Lung (tissue), 12 donors: Measurements from ENCODE around the gene ECM1. TPM values are rescaled to one million over a fixed set of nuclear protein-coding genes. Genes with fewer than 3 reads are reported as not detected.

Experiments used
- ATAC-seq: fragments of 200-7000 bp; cut with Tn5 transposase; one replicate; pipeline ENCODE4 v1.9.1; 2020; ENCODE audit warnings: moderate number of reproducible peaks; ENCODE audit not compliant: insufficient read depth, low FRiP score
- DNase-seq, 3 donors: peaks; one replicate each; pipeline ENCODE4 v3.0.0-alpha.2; 2013 to 2017
- H3K27ac ChIP-seq, 2 donors: one replicate each; pipeline ENCODE4 v1.5.1; 2013; ENCODE audit warnings: mild to moderate bottlenecking in 2 of 2, moderate library complexity in 2 of 2, control low read depth in 1 of 2, inconsistent platforms in 1 of 2, low read depth in 1 of 2, low read length in 1 of 2
- H3K27me3 ChIP-seq, 3 donors: one replicate each; pipeline ENCODE4 v1.5.1; 2013; ENCODE audit warnings: low read length in 2 of 3; ENCODE audit not compliant: control insufficient read depth in 3 of 3, insufficient read depth in 3 of 3
- H3K36me3 ChIP-seq, 4 donors: one replicate each; pipeline ENCODE4 v1.5.1; 2013; ENCODE audit warnings: low read length in 4 of 4, mild to moderate bottlenecking in 1 of 4, moderate library complexity in 1 of 4; ENCODE audit not compliant: control insufficient read depth in 4 of 4, insufficient read depth in 4 of 4
- H3K4me1 ChIP-seq, 5 donors: one replicate each; pipeline ENCODE4 v1.5.1; 2013; ENCODE audit warnings: low read length in 5 of 5, mild to moderate bottlenecking in 2 of 5, moderate library complexity in 1 of 5; ENCODE audit not compliant: control insufficient read depth in 5 of 5, insufficient read depth in 5 of 5
- H3K4me3 ChIP-seq: one replicate; pipeline ENCODE4 v1.5.1; 2013; ENCODE audit warnings: mild to moderate bottlenecking, control low read depth, moderate library complexity
- H3K9ac ChIP-seq, 2 donors: one replicate each; pipeline ENCODE4 v1.5.1; 2013; ENCODE audit warnings: low read length in 2 of 2, control low read depth in 1 of 2; ENCODE audit not compliant: insufficient read depth in 1 of 2
- H3K9me3 ChIP-seq, 4 donors: one replicate each; pipeline ENCODE4 v1.5.1; 2013; ENCODE audit warnings: low read length in 3 of 4, mild to moderate bottlenecking in 1 of 4, moderate library complexity in 1 of 4; ENCODE audit not compliant: control insufficient read depth in 4 of 4, insufficient read depth in 3 of 4
- CTCF ChIP-seq: IDR thresholded peaks from 2 replicates; pipeline ENCODE4 v1.5.1; 2012; ENCODE audit warnings: mild to moderate bottlenecking; ENCODE audit errors: control extremely low read depth, extremely low read depth
- WGBS, 2 donors: extraction: QIAGEN DNeasy Blood & Tissue Kit; methylation state at CpG; one replicate each; pipeline ENCODE4 v1.1.7; 2013; 5-methylcytosine and 5-hydroxymethylcytosine counted together
- polyA plus RNA-seq, 2 donors: library from polyadenylated mRNA; stranded (reverse); fragments of 200-250 nt; gene quantifications; one replicate each; pipeline ENCODE4 v1.2.1, GENCODE V29; 2013
- total RNA-seq, 2 donors: library from RNA; depleted of rRNA in 1 of 2; stranded (reverse); fragments of >200 nt in 1 of 2; gene quantifications; one replicate each; pipeline ENCODE4 v1.2.1, GENCODE V29; 2014 to 2021
- donor health status: control.
- donor health status: control.
- donor health status: Bipolar disorder and iron deficiency.
- donor health status: healthy.
- donor health status: DM: yes; HTN: yes; CAD: no.

Gene ECM1
- total and polyA plus RNA-seq, 4 donors = 1.2 to 20.0 (median 10.7) TPM

- TF ChIP-seq CTCF = no peak
- DNase-seq (peak in 2 of 3 donors; percentile 21 to 35), ATAC-seq (no peak)
- Histone ChIP-seq H3K27me3 (no peaks in the 10 kb centered on the region), H3K9ac (no peak overlapping the region), H3K36me3 (peaks cover 0 to 10% (median 5%) of the 10 kb centered on the region in 4 donors), H3K4me1 (peaks cover 0 to 38% (median 7%) of the 10 kb centered on the region in 5 donors), H3K9me3 (no peaks in the 10 kb centered on the region), H3K4me3 (no peak overlapping the region), H3K27ac (peak overlapping the region; percentile 0 to 80)
- WGBS, 2 donors = 50 to 61% methylated on average over 11 of the region's 11 CpGs
These were observed 43.3 kb downstream of the ECM1 start for GRCh38 chr1:150551051-150551783.

GRCh38 chr1:150551784-150552127, 43.8 kb downstream of the ECM1 start:
- Histone ChIP-seq H3K4me3 (no peak overlapping the region), H3K36me3 (peaks cover 0 to 10% (median 5%) of the 10 kb centered on the region in 4 donors), H3K4me1 (peaks cover 0 to 38% (median 7%) of the 10 kb centered on the region in 5 donors), H3K27ac (peak overlapping the region; percentile 2 to 80), H3K9ac (no peak overlapping the region), H3K27me3 (no peaks in the 10 kb centered on the region), H3K9me3 (no peaks in the 10 kb centered on the region)
- DNase-seq (no peak), ATAC-seq (no peak)
- 0 to 31% methylated on average over 1 of the region's 1 CpG for WGBS, 2 donors
- no peak for TF ChIP-seq CTCF

DNA sequence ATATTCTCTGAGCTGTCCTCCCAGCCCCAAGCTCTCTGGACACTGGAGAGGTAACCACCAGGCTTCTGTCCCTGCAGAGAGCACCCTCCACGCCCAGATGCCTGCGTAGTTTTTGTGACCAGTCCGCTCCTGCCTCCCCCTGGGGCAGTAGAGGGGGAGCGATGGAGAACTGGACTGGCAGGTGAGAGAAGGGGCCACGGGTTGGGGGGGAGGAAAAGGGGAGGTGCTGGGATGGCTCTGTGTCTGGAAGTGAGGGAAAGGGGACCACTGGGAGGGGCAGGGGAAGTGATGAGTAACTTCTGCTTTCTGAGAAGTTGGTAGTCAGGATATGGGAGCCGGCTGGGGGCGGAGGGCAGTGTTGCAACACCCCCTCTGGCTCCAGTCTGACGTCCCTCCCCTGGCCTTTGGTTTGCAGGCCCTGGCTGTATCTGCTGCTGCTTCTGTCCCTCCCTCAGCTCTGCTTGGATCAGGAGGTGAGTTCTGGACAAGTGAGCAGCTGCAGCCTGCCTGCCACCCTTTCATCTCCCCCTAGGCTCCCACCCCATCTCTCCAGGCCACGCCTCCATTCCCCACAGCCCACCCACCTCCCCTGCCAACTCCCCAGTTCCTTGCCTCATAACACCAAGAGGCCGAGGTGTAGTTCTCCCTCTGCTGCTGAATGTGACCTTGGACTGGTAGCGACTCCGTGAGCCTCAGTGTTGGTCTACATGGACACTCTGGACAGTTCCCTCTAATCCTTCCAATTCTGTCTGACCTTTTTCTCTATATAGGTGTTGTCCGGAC, 44.4 kb downstream of the ECM1 start:
- Histone ChIP-seq H3K4me1 (peaks cover 0 to 38% (median 7%) of the 10 kb centered on the region in 5 donors), H3K36me3 (peaks cover 0 to 15% (median 5%) of the 10 kb centered on the region in 4 donors), H3K4me3 (no peak overlapping the region), H3K9me3 (no peaks in the 10 kb centered on the region), H3K27ac (peak overlapping the region; percentile 34 to 74), H3K27me3 (no peaks in the 10 kb centered on the region), H3K9ac (no peak overlapping the region)
- ATAC-seq (peak; percentile 56), DNase-seq (peak; percentile 83 to 93 (median 84))
- WGBS, 2 donors = 21 to 29% methylated on average over 12 to 13 of the region's 13 CpGs
- no peak for TF ChIP-seq CTCF
